DND-41 (cell line): Measurements from ENCODE around the gene CFAP70.

ENCODE experiments used
- ATAC-seq: fragments of 200-7000 bp; cut with Tn5 transposase; 3 replicates; pipeline ENCODE4 v1.9.1; 2021; ENCODE audit warnings: low read depth; ENCODE audit not compliant: insufficient read depth
- DNase-seq: peaks from one replicate; pipeline ENCODE4 v3.0.0-alpha.2; 2020
- H2AFZ ChIP-seq: 2 replicates; pipeline ENCODE4 v1.6.0; 2012; ENCODE audit warnings: low read depth, low read length
- H3K27ac ChIP-seq: 2 replicates; pipeline ENCODE4 v1.5.1; 2012; ENCODE audit warnings: low read length, inconsistent platforms
- H3K27me3 ChIP-seq: fragments of 200-600 bp; sonication (generic); 2 replicates; pipeline ENCODE4 v1.6.0; 2012; ENCODE audit warnings: low read length, mild to moderate bottlenecking, inconsistent platforms; ENCODE audit not compliant: insufficient read depth, poor library complexity
- H3K36me3 ChIP-seq: 2 replicates; pipeline ENCODE4 v1.5.1; 2012; ENCODE audit warnings: low read length, inconsistent platforms; ENCODE audit not compliant: insufficient read depth
- H3K4me1 ChIP-seq: 2 replicates; pipeline ENCODE4 v1.5.1; 2012; ENCODE audit warnings: mild to moderate bottlenecking, low read length; ENCODE audit not compliant: insufficient read depth
- H3K4me2 ChIP-seq: 2 replicates; pipeline ENCODE4 v1.6.0; 2012; ENCODE audit warnings: mild to moderate bottlenecking, moderate library complexity, low read length, inconsistent platforms; ENCODE audit not compliant: insufficient read depth
- H3K4me3 ChIP-seq, 2 experiments: fragments of 200-600 bp in 1 of 2; shearing (Covaris generic) in 1 of 2; 2 replicates each; pipeline ENCODE4 v1.5.1; 2012 to 2016; ENCODE audit warnings: inconsistent platforms in 2 of 2, low read length in 2 of 2, mild to moderate bottlenecking in 2 of 2, low read depth in 1 of 2, moderate library complexity in 1 of 2
- H3K79me2 ChIP-seq: 2 replicates; pipeline ENCODE4 v1.6.0; 2012; ENCODE audit warnings: low read length, inconsistent platforms; ENCODE audit not compliant: insufficient read depth
- H3K9ac ChIP-seq: 2 replicates; pipeline ENCODE4 v1.6.0; 2012; ENCODE audit warnings: low read depth, mild to moderate bottlenecking, inconsistent platforms, low read length, moderate library complexity
- H3K9me3 ChIP-seq: 2 replicates; pipeline ENCODE4 v1.5.1; 2012; ENCODE audit warnings: low read length, moderate library complexity, mild to moderate bottlenecking, inconsistent platforms; ENCODE audit not compliant: insufficient read depth, severe bottlenecking
- H4K20me1 ChIP-seq: 2 replicates; pipeline ENCODE4 v1.6.0; 2012; ENCODE audit warnings: low read length; ENCODE audit not compliant: insufficient read depth
- CTCF ChIP-seq: IDR thresholded peaks from 2 replicates; pipeline ENCODE4 v1.5.1; 2012; ENCODE audit warnings: borderline replicate concordance, low read length, moderate library complexity, mild to moderate bottlenecking; ENCODE audit not compliant: poor library complexity, severe bottlenecking; ENCODE audit errors: extremely low read depth
- EZH2 ChIP-seq: IDR thresholded peaks from 3 replicates; pipeline ENCODE4 v1.6.1; 2012; ENCODE audit warnings: borderline replicate concordance, low read depth, mild to moderate bottlenecking, moderate library complexity, low read length, inconsistent platforms; ENCODE audit not compliant: severe bottlenecking

Gene CFAP70

GRCh38 chr10:73207883-73208282 is 150.8 kb downstream of the CFAP70 start:
- Histone ChIP-seq H3K4me3 (no peak overlapping the region), H3K36me3 (peaks cover 14% of the 10 kb centered on the region; the same call in 1 of the 2 replicates), H3K79me2 (no peaks in the 10 kb centered on the region), H2AFZ (no peak overlapping the region), H3K27ac (no peak overlapping the region), H3K27me3 (no peaks in the 10 kb centered on the region), H4K20me1 (no peaks in the 10 kb centered on the region), H3K9me3 (no peaks in the 10 kb centered on the region), H3K4me1 (no peaks in the 10 kb centered on the region), H3K9ac (no peak overlapping the region), H3K4me2 (no peak overlapping the region)
- ATAC-seq (no peak), DNase-seq (no peak)
- TF ChIP-seq CTCF, result no peak
- TF ChIP-seq EZH2, result no peak

GRCh38 chr10:73206385-73206784 is 152.3 kb downstream of the CFAP70 start:
- ATAC-seq (no peak), DNase-seq (no peak)
- H3K9ac ChIP-seq, result no peak overlapping the region
- no peak overlapping the region for H3K4me2 ChIP-seq
- H3K9me3 ChIP-seq, result no peaks in the 10 kb centered on the region
- H3K4me3 ChIP-seq, result no peak overlapping the region
- no peak overlapping the region for H3K27ac ChIP-seq
- no peak overlapping the region for H2AFZ ChIP-seq
- no peaks in the 10 kb centered on the region for H4K20me1 ChIP-seq
- no peak for TF ChIP-seq EZH2
- no peak for TF ChIP-seq CTCF
- no peaks in the 10 kb centered on the region for H3K27me3 ChIP-seq
- H3K36me3 ChIP-seq, result peaks cover 14% of the 10 kb centered on the region; the same call in 1 of the 2 replicates
- no peaks in the 10 kb centered on the region for H3K79me2 ChIP-seq
- H3K4me1 ChIP-seq, result no peaks in the 10 kb centered on the region

GRCh38 chr10:73205890-73206289 is 152.8 kb downstream of the CFAP70 start:
- H3K27ac ChIP-seq, result no peak overlapping the region
- H4K20me1 ChIP-seq, result no peaks in the 10 kb centered on the region
- no peak for TF ChIP-seq EZH2
- TF ChIP-seq CTCF, result no peak

GRCh38 chr10:73205081-73205480 is 153.6 kb downstream of the CFAP70 start:
- H3K4me3 ChIP-seq, result no peak overlapping the region
- H3K9me3 ChIP-seq, result no peaks in the 10 kb centered on the region
- no peak overlapping the region for H2AFZ ChIP-seq
- H3K4me1 ChIP-seq, result no peaks in the 10 kb centered on the region
- no peak overlapping the region for H3K27ac ChIP-seq
- H3K27me3 ChIP-seq, result no peaks in the 10 kb centered on the region
- H3K9ac ChIP-seq, result no peak overlapping the region
- DNase-seq, result no peak
- H4K20me1 ChIP-seq, result no peaks in the 10 kb centered on the region
- no peak overlapping the region for H3K4me2 ChIP-seq
- peaks cover 5% of the 10 kb centered on the region; the same call in 1 of the 2 replicates for H3K36me3 ChIP-seq
- TF ChIP-seq CTCF (no peak), EZH2 (no peak)
- no peak for ATAC-seq
- no peaks in the 10 kb centered on the region for H3K79me2 ChIP-seq

More at GRCh38 chr10:73205890-73206289, 152.8 kb downstream of the CFAP70 start:
- no peaks in the 10 kb centered on the region for H3K79me2 ChIP-seq
- no peaks in the 10 kb centered on the region for H3K9me3 ChIP-seq
- no peak overlapping the region for H3K9ac ChIP-seq
- no peak for DNase-seq
- no peak overlapping the region for H3K4me3 ChIP-seq
- no peaks in the 10 kb centered on the region for H3K4me1 ChIP-seq
- no peak for ATAC-seq
- H3K36me3 ChIP-seq, result peaks cover 13% of the 10 kb centered on the region; the same call in 1 of the 2 replicates
- no peak overlapping the region for H3K4me2 ChIP-seq
- no peaks in the 10 kb centered on the region for H3K27me3 ChIP-seq
- H2AFZ ChIP-seq, result no peak overlapping the region
